ENCODE data around the gene MID1.

Gene MID1

GRCh38 chrX:10574663-10575062 lies 45.7 kb downstream of the MID1 start:
- DNase-seq: no peak

DNA sequence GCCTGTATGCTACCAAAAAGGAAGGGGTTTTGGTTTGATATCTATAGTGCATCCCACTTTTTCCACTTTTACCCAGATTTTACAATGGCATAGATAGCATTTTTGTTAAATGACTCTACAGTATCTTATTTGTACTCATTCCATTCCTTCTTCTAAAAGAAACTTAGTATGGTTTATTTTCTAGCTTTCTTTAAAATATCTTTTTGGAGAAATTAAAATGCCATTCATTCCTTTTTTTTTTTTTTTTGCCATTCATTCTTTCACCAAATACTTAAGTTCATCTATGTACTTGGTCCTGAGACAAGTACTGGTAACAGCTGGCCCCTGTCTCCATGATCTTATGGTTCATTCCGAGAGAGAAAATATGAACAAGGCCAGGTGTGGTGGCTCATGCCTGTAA lies 49.1 kb downstream of the MID1 start:
- no peak for DNase-seq

GRCh38 chrX:10570601-10571000 lies 49.8 kb downstream of the MID1 start:
- no peak for DNase-seq

GRCh38 chrX:10569946-10570345 lies 50.4 kb downstream of the MID1 start:
- no peak for DNase-seq

DNA sequence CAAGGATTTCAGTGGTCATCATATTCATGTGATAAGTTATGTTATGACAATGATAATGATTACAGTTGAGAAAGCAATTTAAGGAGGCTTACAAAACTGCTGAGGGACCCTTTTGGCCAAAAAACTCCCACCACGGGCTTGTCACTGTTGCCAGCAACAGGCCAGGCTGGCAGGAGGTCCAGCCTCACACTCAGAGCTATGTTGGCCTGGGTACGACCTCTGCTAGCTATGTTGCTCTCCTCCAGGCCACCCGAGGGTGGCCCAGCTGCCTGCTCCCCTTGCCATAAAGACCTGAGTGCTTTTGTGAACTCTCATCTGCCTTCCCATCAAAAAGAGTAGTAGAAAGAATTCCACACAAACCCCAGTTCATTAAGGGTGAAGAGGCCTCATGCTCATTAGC lies 52.0 kb downstream of the MID1 start:
- DNase-seq: no peak

- no peak for DNase-seq
Observed at GRCh38 chrX:10567136-10567535, 53.2 kb downstream of the MID1 start.

GRCh38 chrX:10566716-10567097 lies 53.7 kb downstream of the MID1 start:
- no peak for DNase-seq

GRCh38 chrX:10564484-10564883 lies 55.9 kb downstream of the MID1 start:
- no peak for DNase-seq

- no peak for DNase-seq
Observed at GRCh38 chrX:10557166-10557565, 63.2 kb downstream of the MID1 start.

GRCh38 chrX:10556405-10556804 lies 64.0 kb downstream of the MID1 start:
- no peak for DNase-seq

DNA sequence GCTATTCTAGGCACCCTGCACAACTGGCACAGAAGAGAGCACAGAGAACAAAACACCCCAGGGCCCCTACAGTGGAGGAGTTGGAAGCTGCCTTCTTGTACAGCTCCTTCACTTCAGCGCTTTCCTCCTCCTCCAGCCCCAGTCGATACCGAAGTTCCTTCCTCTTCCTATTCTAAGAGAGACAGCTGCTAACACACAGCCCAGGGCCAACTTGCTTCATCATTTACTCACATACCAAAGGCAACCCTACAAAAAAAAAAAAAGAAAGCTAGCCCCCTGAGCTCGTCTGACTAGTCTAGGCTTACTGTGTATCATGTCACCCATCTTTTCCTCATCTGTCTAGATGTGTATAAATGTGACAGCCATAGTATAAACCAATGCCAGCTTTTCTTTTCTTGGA lies 64.5 kb downstream of the MID1 start:
- no peak for DNase-seq

- DNase-seq: no peak
Observed at GRCh38 chrX:10554612-10555270, 65.6 kb downstream of the MID1 start.

- DNase-seq: no peak
Observed at GRCh38 chrX:10549280-10549679, 71.1 kb downstream of the MID1 start.

DNA sequence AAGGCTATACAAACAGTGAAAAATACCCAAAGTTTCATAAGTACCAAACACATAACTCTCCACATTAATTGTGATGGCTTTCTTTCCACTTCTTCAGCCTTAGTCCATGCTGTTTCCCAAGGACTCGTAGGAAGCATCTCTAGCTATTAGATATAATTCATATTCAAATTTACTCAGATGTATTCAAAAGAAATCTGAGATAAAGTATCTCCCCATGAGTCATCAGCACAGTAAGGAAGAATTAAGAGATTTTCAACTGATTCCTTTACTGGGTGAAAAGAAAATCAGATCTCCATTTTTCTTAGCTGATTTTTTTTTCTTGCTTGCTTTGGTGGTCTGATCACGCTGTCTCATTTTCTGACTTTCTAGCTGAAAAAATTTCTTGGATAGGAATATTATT lies 71.7 kb downstream of the MID1 start:
- no peak for DNase-seq

DNA sequence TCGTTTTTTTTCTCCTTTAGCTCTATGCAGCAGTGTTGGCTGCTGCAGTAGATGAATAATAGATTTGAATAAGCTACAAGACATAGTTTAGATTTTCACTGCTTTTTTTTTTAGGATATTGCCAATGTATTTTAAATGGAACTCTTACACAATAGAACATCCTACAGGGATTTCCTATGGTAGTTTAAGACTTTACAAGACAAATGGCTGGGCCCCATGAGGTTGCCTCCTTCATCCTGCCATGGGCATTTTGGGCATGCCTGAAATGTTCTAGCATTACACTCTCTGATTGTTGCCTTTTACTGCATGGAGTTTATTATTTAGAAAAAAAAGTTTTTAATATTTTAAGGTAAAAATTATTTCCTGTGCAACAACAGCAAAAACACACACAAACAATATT lies 74.5 kb downstream of the MID1 start:
- no peak for DNase-seq

DNA sequence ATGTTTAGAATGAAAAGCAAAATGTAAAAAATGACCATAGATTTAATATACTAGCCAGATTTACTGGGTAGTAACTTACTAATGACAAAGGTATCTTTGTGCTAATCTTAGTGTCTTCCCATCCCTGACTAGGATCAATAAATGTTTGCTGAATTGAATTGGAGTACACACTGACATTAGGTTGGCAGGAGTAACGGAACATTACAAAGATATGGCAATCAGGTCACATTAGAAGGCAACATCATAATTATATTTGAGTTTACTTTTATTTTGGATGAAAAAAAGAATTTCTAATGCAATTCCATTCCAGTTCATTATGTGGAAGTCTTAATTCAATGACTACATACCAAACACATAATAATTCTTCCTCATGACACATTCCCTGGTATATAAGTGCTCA lies 77.8 kb downstream of the MID1 start:
- no peak for DNase-seq

- DNase-seq: no peak
Observed at GRCh38 chrX:10538831-10539230, 81.6 kb downstream of the MID1 start.

GRCh38 chrX:10537308-10537707 lies 83.1 kb downstream of the MID1 start:
- no peak for DNase-seq

DNA sequence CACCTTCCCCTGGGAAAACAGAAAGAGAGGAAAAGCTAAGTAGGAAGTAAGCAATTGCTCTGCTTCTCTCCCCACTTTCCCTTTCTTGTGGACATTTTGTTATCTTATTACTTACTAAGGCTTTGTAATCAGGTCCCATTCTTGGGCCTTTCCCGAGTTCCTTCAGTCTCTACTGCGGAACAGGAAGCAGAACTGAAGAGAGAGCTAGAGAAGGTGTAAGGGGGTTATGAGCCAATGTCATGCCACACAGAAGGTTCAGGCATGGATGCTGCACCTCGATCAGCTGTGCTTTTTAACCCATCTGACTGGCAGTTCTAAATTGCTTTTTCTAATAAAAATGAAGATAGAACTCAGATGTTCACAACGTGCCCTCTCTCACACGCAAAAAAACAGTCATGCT lies 83.6 kb downstream of the MID1 start:
- no peak for DNase-seq

DNA sequence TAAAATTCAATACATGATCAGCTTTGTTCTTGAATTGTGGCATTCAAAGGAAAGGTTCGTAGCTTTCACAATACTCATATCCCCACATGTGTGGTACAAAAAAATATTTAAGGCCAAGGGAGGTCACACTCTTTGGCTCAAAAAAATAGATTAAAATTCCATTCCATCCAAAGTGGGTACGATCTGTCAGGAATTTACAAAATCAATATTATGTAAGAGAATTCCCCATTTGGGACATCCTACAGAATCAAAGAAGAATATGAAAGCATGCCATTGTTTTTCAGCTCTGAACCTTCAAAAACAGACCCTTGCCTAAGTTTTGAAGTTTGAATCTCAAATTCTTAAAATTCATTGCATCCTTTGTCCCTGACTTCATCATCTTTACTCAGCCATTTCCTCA lies 85.8 kb downstream of the MID1 start:
- DNase-seq: no peak

GRCh38 chrX:10533696-10534365 lies 86.6 kb downstream of the MID1 start:
- no peak for DNase-seq

DNA sequence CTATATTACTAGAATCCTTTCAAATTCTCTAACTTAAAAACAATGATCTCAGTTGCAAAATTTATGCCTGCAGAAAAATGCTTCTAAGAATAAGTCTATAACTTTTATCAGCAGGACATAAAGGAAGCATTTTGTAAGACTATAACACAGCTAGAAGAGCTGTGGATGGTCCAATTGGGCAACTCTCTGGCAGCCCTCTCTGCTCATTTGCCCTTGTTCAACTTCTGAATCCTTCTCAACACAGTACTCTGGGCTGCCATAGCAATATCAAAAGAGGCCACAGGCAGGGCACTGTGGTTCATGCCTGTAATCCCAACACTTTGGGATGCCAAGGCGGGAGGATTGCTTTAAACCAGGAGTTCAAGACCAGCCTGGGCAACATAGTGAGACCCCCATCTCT lies 88.5 kb downstream of the MID1 start:
- DNase-seq: no peak

- no peak for DNase-seq
Observed at GRCh38 chrX:10529344-10529743, 91.0 kb downstream of the MID1 start.

GRCh38 chrX:10526451-10526850 lies 93.9 kb downstream of the MID1 start:
- DNase-seq: no peak

Data from SW 1271 (cell line).